Skeletal muscle satellite cell (primary cell): Measurements from ENCODE around the gene CACNG4.

ENCODE experiments used
- H3K27me3 ChIP-seq: 2 replicates; pipeline ENCODE4 v1.7.0; 2013; ENCODE audit warnings: low read length; ENCODE audit not compliant: control insufficient read depth, insufficient read depth
- H3K36me3 ChIP-seq: 2 replicates; pipeline ENCODE4 v1.7.0; 2013; ENCODE audit warnings: mild to moderate bottlenecking, control low read depth, low read length; ENCODE audit not compliant: insufficient read depth
- H3K4me1 ChIP-seq: 2 replicates; pipeline ENCODE4 v1.7.0; 2013; ENCODE audit warnings: low read length; ENCODE audit not compliant: control insufficient read depth, insufficient read depth
- H3K4me2 ChIP-seq: 2 replicates; pipeline ENCODE4 v1.7.0; 2013; ENCODE audit warnings: mild to moderate bottlenecking, low read length
- H3K4me3 ChIP-seq: 2 replicates; pipeline ENCODE4 v1.7.0; 2013; ENCODE audit warnings: low read length
- H3K9ac ChIP-seq: 2 replicates; pipeline ENCODE4 v1.7.0; 2013; ENCODE audit warnings: mild to moderate bottlenecking, low read depth, low read length, moderate library complexity
- H3K9me3 ChIP-seq: replicated peaks from 2 replicates; pipeline ENCODE4 v1.7.0; 2013; ENCODE audit warnings: mild to moderate bottlenecking, control low read depth, low read length

CACNG4 gene

GRCh38 chr17:67013891-67014290 is 49.4 kb downstream of the CACNG4 start:
- H3K9ac ChIP-seq, result no peak overlapping the region

GRCh38 chr17:67015001-67015400 is 50.5 kb downstream of the CACNG4 start:
- H3K36me3 ChIP-seq, result no peaks in the 10 kb centered on the region
- H3K9ac ChIP-seq, result no peak overlapping the region
- no peak overlapping the region for H3K4me3 ChIP-seq
- peaks cover 58% of the 10 kb centered on the region for H3K27me3 ChIP-seq
- H3K9me3 ChIP-seq, result no peaks in the 10 kb centered on the region
- H3K4me2 ChIP-seq, result no peak overlapping the region
- no peaks in the 10 kb centered on the region for H3K4me1 ChIP-seq

More at GRCh38 chr17:67013891-67014290, 49.4 kb downstream of the CACNG4 start:
- Histone ChIP-seq H3K4me2 (no peak overlapping the region), H3K4me3 (no peak overlapping the region), H3K36me3 (no peaks in the 10 kb centered on the region), H3K9me3 (no peaks in the 10 kb centered on the region), H3K27me3 (peaks cover 65% of the 10 kb centered on the region), H3K4me1 (no peaks in the 10 kb centered on the region)

GRCh38 chr17:67016039-67016762 is 51.7 kb downstream of the CACNG4 start:
- peaks cover 57% of the 10 kb centered on the region for H3K27me3 ChIP-seq
- H3K36me3 ChIP-seq, result no peaks in the 10 kb centered on the region
- no peaks in the 10 kb centered on the region for H3K9me3 ChIP-seq
- no peak overlapping the region for H3K9ac ChIP-seq
- H3K4me1 ChIP-seq, result no peaks in the 10 kb centered on the region
- H3K4me3 ChIP-seq, result no peak overlapping the region
- H3K4me2 ChIP-seq, result no peak overlapping the region

GRCh38 chr17:67017910-67018309 is 53.4 kb downstream of the CACNG4 start:
- no peaks in the 10 kb centered on the region for H3K4me1 ChIP-seq
- no peaks in the 10 kb centered on the region for H3K9me3 ChIP-seq
- no peak overlapping the region for H3K4me3 ChIP-seq
- no peaks in the 10 kb centered on the region for H3K36me3 ChIP-seq
- peaks cover 49% of the 10 kb centered on the region for H3K27me3 ChIP-seq
- H3K9ac ChIP-seq, result no peak overlapping the region
- H3K4me2 ChIP-seq, result no peak overlapping the region

GRCh38 chr17:67018471-67019434 is 54.2 kb downstream of the CACNG4 start:
- Histone ChIP-seq H3K9me3 (no peaks in the 10 kb centered on the region), H3K4me3 (no peak overlapping the region), H3K9ac (no peak overlapping the region), H3K27me3 (peaks cover 47% of the 10 kb centered on the region), H3K4me2 (no peak overlapping the region), H3K4me1 (no peaks in the 10 kb centered on the region), H3K36me3 (no peaks in the 10 kb centered on the region)

- Histone ChIP-seq H3K4me2 (no peak overlapping the region), H3K36me3 (no peaks in the 10 kb centered on the region), H3K27me3 (peaks cover 44% of the 10 kb centered on the region), H3K9ac (no peak overlapping the region), H3K4me3 (no peak overlapping the region), H3K9me3 (no peaks in the 10 kb centered on the region), H3K4me1 (no peaks in the 10 kb centered on the region)
These were observed 55.3 kb downstream of the CACNG4 start for GRCh38 chr17:67019809-67020208.

GRCh38 chr17:67020293-67020766 is 55.8 kb downstream of the CACNG4 start:
- no peaks in the 10 kb centered on the region for H3K36me3 ChIP-seq
- no peak overlapping the region for H3K4me3 ChIP-seq
- peaks cover 44% of the 10 kb centered on the region for H3K27me3 ChIP-seq
- H3K4me1 ChIP-seq, result no peaks in the 10 kb centered on the region
- H3K9ac ChIP-seq, result no peak overlapping the region
- H3K9me3 ChIP-seq, result no peaks in the 10 kb centered on the region
- H3K4me2 ChIP-seq, result no peak overlapping the region

GRCh38 chr17:67021196-67021595 is 56.7 kb downstream of the CACNG4 start:
- Histone ChIP-seq H3K36me3 (no peaks in the 10 kb centered on the region), H3K4me3 (no peak overlapping the region), H3K4me1 (no peaks in the 10 kb centered on the region), H3K9ac (no peak overlapping the region), H3K9me3 (no peaks in the 10 kb centered on the region), H3K4me2 (no peak overlapping the region), H3K27me3 (peaks cover 36% of the 10 kb centered on the region)

GRCh38 chr17:67021743-67022450 is 57.4 kb downstream of the CACNG4 start:
- Histone ChIP-seq H3K4me3 (no peak overlapping the region), H3K36me3 (no peaks in the 10 kb centered on the region), H3K9ac (no peak overlapping the region), H3K27me3 (peaks cover 32% of the 10 kb centered on the region), H3K4me1 (no peaks in the 10 kb centered on the region), H3K4me2 (no peak overlapping the region), H3K9me3 (no peaks in the 10 kb centered on the region)

- no peaks in the 10 kb centered on the region for H3K36me3 ChIP-seq
These were observed 57.9 kb downstream of the CACNG4 start for GRCh38 chr17:67022451-67022810.

GRCh38 chr17:67024736-67025135 is 60.2 kb downstream of the CACNG4 start:
- Histone ChIP-seq H3K4me1 (no peaks in the 10 kb centered on the region), H3K4me2 (no peak overlapping the region), H3K9ac (no peak overlapping the region), H3K27me3 (peaks cover 28% of the 10 kb centered on the region), H3K9me3 (no peaks in the 10 kb centered on the region), H3K36me3 (no peaks in the 10 kb centered on the region), H3K4me3 (no peak overlapping the region)

More at GRCh38 chr17:67022451-67022810, 57.9 kb downstream of the CACNG4 start:
- Histone ChIP-seq H3K4me1 (no peaks in the 10 kb centered on the region), H3K9ac (no peak overlapping the region), H3K4me3 (no peak overlapping the region), H3K4me2 (no peak overlapping the region), H3K27me3 (peaks cover 32% of the 10 kb centered on the region), H3K9me3 (no peaks in the 10 kb centered on the region)
